Esophagus squamous epithelium (tissue), 4 donors: ENCODE data around the gene OTOS.

Source experiments
- POLR2A ChIP-seq, 4 donors: fragments of 450-650 bp; IDR thresholded peaks; one replicate each; pipeline ENCODE4 v1.6.1; 2017; ENCODE audit warnings: antibody characterized with exemption in 4 of 4, mild to moderate bottlenecking in 4 of 4, moderate library complexity in 3 of 4
- TF ChIP-seq, protein P1 (sequence below), 6 experiments: fragments of 450-650 bp in 4 of 6; fragments of 200-600 bp in 2 of 6; sonication (generic) in 2 of 6; IDR thresholded peaks; one replicate each; pipeline ENCODE4 v1.5.1; 2016 to 2019; ENCODE audit warnings: antibody characterized with exemption in 6 of 6, mild to moderate bottlenecking in 4 of 6, moderate library complexity in 4 of 6

DNA sequence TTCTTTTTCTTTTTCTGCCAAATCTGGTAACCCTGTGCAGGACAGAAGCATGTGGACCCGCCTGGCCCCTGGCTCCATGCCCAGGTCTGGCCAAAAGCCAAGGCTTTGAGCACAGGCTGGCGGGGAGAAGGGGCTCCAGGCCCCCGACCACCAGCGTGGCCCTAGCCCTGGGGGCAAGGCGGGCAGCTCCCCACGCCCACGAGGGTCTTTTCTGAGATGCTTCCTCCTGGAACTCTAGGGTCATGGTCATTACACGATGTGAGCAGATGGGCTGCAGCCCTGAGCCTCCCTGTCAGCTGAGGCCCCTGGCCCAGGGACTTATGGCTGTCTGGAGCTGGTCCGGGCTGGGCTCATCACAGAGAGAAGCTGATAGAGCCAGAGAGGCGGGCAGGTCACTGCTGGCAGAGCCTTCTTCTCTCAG is 5.7 kb upstream of the OTOS start:
- TF ChIP-seq POLR2A (IDR thresholded peaks at IDR 0.05): no peak
- TF ChIP-seq, protein P1, sequence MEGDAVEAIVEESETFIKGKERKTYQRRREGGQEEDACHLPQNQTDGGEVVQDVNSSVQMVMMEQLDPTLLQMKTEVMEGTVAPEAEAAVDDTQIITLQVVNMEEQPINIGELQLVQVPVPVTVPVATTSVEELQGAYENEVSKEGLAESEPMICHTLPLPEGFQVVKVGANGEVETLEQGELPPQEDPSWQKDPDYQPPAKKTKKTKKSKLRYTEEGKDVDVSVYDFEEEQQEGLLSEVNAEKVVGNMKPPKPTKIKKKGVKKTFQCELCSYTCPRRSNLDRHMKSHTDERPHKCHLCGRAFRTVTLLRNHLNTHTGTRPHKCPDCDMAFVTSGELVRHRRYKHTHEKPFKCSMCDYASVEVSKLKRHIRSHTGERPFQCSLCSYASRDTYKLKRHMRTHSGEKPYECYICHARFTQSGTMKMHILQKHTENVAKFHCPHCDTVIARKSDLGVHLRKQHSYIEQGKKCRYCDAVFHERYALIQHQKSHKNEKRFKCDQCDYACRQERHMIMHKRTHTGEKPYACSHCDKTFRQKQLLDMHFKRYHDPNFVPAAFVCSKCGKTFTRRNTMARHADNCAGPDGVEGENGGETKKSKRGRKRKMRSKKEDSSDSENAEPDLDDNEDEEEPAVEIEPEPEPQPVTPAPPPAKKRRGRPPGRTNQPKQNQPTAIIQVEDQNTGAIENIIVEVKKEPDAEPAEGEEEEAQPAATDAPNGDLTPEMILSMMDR (IDR thresholded peaks at IDR 0.05): no peak
